GM18508 (cell line): Measurements from ENCODE around the gene LRFN3.
"Not testable (repeated sequence)": the region's sequence is repeated elsewhere in the genome, so short reads cannot be mapped to it uniquely, and the experiment has no call there.

ENCODE experiments used
- ATAC-seq: cut with Tn5 transposase; IDR thresholded peaks from one replicate; pipeline ENCODE4 v1.9.1; 2021; ENCODE audit warnings: moderate number of reproducible peaks; ENCODE audit not compliant: insufficient read depth, unreplicated experiment

The LRFN3 gene

DNA sequence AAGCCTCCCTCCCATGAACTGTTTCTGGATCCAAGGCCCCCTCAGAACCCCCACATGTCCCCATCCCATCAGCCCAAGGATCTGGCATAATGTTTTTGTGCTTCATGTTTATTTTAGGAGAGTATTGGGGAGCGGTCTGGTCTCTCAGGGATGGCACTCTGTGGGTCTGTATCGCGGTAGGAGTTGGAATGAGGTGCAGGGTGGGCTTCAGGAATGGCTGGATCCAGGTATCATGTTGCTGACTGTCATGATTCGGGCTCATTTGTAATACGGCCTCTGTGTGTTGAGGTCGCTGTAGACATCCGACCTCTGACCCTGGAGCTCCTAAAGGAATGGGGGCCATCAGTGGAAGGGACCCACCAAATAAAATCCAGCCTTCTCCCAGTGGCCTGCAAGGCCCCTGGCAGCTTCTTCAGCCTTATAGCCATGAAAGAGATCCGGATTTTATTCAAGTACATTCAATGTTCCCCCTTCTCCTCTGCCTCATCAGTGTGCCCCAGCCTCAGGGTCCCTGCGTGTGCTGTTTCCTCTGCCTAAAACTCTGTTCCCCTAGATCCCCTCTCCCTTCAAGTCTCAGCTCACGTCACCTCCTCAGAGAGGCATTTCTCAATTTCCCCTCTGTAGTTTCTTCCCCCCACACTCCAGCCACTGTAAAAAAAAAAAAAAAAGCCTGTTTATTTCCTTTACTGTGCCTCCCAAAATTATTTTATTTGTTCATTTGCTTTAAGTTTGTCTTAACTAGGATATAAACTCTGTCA lies 31.7 kb upstream of the LRFN3 start:
- no peak for ATAC-seq

DNA sequence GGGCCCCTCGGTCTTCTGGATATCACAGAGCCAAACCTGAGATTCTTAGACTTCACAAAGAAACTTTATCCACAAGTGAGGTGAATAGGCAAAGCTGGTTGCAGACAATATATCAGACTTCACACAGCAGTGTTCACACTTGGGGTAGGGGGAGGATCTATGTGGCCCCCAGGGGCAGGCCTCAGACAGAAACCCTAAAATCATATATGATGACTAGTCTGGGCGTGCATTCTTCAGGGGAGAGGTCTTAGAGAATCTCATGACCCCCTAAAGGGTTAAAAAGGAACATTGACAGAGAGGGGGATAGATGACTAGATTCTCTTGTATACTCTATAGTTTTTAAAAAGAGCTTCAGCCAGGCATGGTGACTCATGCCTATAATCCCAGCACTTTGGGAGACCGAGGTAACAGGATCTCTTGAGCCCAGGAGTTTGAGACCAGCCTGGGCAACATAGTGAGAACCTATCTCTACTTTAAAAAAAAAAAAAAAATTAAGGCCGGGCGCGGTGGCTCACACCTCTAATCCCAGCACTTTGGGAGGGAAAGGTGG lies 30.9 kb upstream of the LRFN3 start:
- no peak for ATAC-seq

DNA sequence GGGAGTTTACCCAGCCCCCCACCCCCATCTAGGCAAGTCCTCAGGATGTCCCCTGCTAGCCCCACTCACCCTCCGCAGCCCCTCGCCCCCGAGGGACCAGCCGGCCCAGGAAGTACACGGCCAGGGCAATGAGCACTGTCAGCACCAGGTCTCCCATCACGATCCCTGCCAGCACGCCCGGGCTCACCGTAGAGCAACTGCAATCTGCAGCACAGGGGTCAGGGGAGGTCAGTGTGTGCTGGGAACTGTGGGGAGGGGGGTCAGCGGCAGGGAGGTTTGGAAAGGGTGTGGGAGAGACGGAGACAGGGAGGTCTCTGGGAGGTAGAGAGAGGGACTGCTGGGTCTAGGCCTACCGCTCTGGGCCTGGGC lies 28.8 kb upstream of the LRFN3 start:
- ATAC-seq: no peak

DNA sequence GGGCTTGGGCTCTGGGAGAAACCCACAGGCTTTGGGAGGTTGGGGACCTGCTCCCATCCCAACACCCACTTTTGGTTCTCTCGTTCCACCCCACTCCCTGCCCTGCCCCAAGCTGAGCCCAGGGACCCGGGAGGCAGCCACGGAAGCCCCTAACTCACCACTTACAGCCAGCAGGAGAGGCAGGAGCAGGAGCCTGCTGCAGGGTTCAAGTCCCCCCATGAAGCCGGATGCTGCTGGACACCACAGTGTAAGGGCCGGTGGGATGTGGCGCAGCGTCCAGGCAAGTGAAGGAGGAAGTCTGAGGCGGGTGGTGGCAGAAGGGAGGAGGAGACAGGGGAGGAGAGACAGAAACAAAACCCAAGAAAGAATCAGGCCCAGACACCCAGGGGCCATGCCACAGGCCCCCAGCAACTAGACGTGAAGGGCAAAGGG lies 28.1 kb upstream of the LRFN3 start, which contains the start of gene TYROBP:
TSS of gene TYROBP (minus strand) at position 286 of the 432 bp plus-strand sequence. CDS start at position 219, 67 bp downstream.
- ATAC-seq: no peak

DNA sequence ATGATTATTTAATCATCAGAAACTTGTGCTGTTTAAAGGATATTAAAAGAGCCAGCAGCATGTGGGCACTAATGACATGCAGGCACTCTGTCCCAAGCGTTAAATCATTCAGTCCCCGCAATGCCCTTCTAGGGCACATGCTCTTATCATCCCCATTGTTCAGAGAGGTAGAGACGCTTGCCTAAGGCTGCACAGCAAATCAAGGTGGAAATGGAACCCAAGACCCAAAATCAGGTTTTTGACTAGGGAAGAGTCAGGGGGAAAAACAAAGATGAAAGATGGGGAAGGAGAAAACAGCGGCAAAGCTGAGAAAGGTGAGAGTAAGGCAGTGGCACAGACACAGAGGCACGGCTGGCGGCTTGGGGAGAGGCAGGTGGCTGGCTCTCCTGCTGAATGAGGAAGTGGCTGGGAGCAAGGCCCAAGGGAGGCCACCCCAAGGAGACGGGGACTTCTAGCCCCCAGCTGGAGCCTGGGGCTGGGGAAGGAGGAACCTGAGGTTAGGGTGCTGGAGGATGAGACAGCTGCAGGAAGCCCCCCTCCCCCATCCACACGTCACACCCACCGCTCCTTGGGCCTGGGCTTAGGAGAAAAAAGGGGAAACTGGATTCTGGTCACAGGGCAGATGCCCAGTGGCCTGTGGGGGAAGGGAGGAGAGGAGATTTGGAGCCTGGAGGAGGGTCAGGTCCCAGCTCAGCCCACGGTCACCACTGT lies 27.0 kb upstream of the LRFN3 start:
- ATAC-seq: no peak

DNA sequence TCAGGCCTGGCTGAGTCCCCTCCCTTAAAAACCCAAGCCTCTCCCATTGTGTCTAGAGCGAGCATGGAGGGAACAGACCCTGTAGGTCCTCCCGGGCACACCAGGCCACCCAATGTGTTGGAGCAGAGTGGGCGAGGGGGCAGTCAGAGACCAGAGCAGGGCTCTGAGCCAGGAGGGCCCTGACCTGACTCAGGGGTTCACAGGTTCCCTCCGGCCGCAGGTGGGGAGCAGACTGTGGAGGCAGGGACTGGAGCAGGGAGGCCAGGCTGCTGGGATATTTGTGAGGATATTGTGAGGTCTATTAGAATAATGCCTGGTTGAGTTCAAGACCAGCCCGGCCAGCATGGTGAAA lies 26.5 kb upstream of the LRFN3 start:
- ATAC-seq: no peak

DNA sequence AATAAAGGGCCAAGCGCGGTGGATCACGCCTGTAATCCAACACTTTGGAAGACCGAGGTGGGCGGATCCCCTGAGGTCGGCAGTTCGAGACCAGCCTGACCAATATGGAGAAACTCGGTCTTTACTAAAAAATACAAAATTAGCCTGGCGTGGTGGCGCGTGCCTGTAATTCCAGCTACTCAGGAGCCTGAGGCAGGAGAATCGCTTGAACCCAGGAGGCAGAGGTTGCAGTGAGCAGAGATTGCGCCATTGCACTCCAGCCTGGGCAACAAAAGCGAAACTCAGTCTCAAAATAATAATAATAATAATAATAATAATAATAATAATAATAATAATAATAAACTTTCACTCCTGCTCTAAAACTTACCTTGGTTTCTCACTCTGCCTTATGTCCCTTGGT lies 25.8 kb upstream of the LRFN3 start:
- ATAC-seq: not testable (repeated sequence)

DNA sequence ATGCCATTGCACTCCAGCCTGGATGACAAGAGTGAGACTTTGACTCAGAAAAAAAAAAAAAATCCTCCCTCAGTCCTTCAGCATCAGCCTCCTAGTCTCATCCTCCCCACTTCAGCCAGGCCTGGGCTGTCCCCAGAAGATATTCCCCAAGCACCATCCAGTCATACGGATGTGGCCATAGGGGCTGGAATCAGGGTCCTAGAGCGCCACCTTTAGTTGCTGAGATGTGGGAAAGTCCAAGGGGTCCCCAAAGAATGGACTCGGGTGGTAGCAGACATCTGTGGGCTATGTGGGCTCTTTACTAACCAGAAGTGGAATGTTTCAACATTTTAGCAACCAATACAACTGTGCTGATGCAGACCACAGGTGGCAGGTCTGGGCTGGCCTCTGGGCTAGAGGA lies 25.0 kb upstream of the LRFN3 start:
- no peak for ATAC-seq

DNA sequence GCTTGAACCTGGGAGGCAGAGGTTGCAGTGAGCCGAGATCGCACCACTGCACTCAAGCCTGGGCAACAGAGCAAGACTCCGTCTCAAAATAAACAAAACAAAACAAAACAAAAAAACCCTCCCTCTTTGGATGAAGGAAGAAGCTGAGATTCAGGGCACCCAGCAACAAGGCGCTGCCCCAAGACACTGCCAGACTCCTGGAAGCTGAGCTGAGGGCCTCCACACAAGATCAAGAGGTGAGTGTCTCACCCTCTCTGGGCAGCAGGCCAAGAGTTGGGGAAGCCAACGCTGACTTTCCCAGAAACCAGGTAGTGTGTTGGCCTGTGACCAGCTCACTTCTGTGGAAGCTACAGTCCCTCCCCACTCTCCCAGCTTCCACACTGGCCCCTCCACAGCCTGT lies 24.4 kb upstream of the LRFN3 start:
- no peak for ATAC-seq

DNA sequence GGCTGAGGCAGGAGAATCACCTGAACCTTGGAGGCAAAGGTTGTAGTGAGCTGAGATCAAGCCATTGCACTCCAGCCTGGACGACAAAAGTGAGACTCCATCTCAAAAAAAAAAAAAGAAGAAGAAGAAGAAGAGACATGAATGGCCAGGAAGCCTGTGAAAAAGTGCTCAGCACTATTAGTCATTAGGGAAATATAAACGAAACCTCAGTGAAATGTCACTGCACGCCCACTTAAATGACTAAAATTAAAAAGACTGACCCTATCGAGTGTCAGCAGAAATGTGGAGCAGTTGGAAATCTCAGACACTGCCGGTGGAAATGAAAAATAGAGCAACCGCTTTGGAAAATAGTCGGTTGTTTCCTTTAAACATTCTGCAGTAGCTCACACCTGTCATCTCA lies 22.6 kb upstream of the LRFN3 start:
- ATAC-seq: no peak

DNA sequence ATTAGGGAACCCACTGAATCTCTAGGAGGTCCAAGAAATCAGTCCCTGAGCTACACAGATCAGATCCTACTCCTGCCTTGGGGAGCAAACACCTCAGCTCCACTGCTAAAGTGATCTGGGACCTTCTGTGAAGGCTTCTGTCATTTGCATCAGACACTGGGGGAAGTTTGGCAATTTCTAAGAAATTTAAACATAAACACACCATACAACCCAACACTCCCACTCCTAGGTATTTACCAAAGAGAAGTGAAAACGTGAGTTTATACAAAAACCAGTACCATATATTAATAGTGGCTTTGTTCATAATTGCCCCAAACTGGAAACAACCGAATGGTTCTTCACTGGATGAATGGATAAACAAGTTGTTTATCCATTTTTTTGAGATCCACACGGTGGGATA lies 20.7 kb upstream of the LRFN3 start:
- ATAC-seq: no peak

DNA sequence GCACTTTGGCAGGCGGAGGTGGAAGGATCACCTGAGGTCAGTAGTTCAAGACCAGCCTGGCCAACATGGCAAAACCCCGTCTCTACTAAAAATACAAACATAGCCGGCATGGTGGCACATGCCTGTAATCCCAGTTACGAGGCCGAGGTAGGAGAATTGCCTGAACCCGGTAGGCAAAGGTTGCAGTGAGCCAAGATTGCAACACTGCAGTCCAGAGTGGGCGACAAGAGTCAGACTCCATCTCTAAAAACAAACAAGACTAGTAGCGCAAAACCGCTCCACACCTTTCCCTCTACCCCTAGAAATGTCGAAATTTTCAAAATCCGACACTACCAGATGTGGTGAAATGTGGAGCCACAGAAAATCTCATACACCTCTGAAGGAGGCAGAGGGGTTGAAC lies 16.9 kb upstream of the LRFN3 start:
- no peak for ATAC-seq

DNA sequence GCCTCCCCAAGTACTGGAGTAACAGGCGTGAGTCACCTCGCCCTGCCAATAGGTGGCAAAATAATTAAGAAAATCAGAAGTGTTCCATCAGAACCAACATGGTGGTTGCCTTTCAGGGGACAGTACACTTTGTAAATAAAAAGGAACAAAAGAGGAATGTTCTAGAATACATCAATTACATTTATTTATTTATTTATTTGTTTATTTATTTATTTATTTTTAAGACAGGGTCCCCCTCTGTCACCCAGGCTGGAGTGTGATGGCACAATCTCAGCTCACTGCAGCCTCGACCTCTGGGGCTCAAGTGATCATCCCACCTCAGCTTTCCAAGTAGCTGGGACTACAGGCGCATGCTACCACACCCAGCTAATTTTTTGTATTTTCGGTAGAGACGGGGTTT lies 15.2 kb upstream of the LRFN3 start:
- no peak for ATAC-seq

DNA sequence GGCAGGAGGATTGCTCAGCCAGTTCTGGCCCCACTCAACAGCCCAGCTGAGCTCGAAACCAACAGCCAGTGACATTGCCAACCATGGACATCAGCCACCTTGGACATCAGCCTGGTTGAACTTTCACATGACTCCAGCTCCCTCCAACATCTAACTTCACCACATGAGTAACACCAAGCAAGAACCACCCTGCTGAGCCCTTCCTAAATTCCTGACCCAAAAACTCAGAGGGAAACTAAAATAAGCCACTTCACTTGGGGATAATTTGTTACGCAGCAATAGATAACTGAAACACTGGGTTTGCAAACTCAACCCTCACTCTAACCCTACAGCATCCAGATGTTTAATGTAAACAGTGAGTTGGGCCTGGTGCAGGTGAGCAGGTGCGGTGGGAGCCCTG lies 10.7 kb upstream of the LRFN3 start:
- no peak for ATAC-seq

DNA sequence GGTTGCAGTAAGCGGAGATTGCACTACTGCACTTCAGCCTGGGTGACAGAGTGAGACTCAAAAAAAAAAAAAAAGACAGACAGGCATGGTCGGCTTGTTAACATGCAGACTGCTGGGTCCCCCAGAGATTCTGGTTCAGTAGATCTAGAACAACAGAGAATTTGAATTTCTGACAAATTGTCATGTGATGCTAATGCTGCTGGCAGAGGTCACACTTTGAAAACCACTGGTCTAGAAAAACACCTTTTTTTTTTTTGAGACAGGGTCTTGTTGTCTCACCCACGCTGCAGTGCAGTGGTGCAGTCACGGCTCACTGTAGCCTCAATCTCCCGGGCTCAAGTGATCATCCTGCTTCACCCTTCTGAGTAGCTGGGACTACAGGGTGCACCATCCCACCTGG lies 7.7 kb upstream of the LRFN3 start:
- ATAC-seq: no peak

DNA sequence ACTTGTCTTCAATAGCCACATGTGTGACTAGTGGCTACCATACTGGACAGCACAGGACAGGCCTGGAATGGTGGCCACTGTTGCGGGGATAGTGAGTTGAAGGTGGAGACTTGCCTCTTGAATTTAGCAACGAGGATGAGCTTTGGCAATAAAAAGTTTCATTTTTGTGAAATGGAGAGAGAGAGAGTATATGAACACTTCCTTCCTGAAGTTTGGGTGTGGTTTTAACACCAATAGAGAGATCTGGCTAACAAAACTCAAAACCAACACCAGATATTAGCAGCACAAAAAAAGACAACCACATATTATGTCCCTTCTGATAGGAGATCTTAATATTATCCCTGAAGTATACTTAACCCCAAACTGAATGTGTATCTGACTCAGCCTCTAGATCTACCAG lies 6.3 kb upstream of the LRFN3 start:
- ATAC-seq: no peak

DNA sequence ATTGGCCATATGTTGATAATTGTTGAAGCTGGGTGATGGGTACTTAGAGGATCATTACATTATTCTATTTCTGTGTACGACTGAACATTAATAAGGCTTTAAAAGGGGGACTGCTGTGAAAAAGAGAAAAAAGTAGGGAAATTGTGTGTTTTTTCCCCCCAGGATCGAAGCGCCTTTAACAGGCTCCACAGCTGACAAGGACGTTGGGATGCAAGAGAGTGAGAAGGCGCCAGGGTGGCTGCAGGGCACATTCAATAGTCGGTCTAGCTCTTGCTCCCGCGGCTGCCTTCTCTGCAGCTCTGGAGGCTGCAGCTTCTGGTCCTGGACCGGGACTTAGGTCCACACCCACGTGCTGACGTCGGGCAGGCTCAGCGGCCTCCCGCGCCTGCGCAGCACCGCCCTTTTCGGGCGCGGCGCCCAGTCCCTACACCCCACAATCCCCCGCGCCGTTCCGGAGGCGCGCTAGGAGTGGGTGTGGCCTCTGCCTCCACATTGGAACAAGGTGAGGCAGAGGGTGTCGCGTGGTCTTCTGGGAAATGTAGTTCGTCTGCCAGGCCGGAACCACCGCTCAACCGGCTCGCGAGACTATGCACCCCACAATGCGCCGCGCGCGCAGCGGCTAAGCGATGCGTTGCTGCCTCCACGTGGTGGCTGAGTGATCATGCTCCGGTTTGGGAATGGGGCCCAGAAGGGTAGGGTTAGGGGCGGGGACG lies 4.9 kb upstream of the LRFN3 start:
- ATAC-seq: peak; percentile 71

DNA sequence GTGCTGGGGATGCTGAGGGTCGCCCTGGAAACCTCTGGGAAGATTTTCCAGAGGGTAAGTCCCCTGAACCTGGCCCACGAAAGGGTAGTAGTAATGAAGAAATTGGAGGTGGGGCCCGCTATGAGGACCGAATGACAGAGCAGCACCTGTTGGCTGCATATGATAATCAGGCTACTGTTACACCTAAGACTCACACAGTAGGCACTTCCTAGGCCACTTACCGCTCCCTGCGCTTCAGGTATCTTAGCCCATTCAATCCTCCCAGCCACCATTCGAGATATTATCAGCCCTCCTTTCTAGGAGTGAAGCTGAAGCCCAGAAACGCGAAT lies 4.3 kb upstream of the LRFN3 start:
- no peak for ATAC-seq

DNA sequence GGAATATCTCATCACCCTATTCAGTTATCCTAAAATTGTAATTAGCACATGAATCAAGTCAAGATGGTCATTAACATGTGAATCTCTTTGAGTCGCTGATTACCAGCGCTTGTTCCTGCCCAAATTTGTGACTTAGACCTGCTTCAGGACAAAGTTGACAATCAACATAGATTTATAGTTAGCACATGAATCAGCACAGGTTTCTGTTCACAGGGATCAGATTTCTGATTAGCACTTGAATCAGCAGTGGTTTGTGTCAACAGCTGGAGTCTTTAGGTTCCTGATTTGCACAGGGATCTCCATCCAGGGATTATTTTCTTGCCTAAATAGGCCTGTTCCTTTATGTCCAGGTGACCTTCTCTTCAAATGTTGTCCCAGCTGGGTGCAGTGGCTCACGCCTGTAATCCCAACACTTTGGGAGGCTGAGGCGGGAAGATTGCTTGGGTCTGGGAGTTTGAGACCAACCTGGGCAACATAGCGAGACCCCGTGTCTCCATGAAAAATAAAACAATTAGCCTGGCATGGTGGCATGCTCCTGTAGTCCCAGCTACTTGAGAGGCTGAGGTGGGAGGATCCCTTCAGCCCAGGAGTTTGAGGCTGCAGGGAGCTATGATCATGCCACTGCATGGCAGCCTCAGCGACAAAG lies 3.8 kb upstream of the LRFN3 start:
- no peak for ATAC-seq

DNA sequence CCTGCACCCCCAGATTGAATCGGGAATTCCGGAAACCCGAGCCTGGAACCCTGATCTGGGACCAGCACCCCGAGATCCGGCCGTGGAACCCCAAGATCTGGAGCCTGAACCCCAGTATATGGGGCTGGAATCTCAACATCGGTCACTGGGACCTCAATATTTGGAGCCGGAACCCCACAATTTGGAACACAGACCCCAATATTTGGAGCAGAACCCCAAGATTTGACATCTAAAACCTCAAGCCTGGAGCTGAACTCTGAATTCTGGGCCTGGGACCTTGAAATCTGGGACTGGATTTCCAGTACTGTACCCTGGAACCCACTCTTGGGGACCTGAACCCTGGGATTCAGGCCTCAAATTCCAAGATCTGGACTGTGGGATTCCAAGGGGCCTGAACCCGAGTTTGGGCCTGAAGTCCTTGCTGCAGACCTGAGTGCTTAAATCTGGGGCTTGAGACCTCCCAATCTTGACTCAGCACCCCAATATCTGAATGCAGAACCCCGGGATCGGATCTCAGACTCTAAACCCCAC lies 629 bp downstream of the LRFN3 start:
- ATAC-seq: no peak
